ENCODE results near the gene JPH3. TPM values are rescaled to one million over a fixed set of nuclear protein-coding genes. Genes with fewer than 3 reads are reported as not detected.

The JPH3 gene
- not detected in 2 replicates for total RNA-seq

GRCh38 chr16:87602001-87602775 is at the start of gene JPH3:
Gene JPH3 (plus strand): TSS chr16:87602508. CDS start chr16:87603147, 639 bp downstream.

Other genes starting within 250 kb of the JPH3 start
- gene FBXO31, start 218.7 kb upstream of the JPH3 start, total RNA-seq, result 17.2 and 17.6 TPM in 2 replicates
- 23.0 and 27.7 TPM in 2 replicates for gene MAP1LC3B, start 210.2 kb upstream of the JPH3 start, total RNA-seq
- 4.1 and 5.1 TPM in 2 replicates for gene ZCCHC14, start 109.5 kb upstream of the JPH3 start, total RNA-seq
- 17.7 and 26.0 TPM in 2 replicates for gene KLHDC4, start 163.5 kb downstream of the JPH3 start, total RNA-seq

Measured in airway epithelial cell (primary cell).